IPS-11a (cell line): ENCODE data around the gene ROBO4.

Source experiments
- H3K4me3 ChIP-seq: one replicate; pipeline ENCODE4 v1.5.1; 2013; ENCODE audit warnings: low read depth, low read length, control low read depth

Gene ROBO4

DNA sequence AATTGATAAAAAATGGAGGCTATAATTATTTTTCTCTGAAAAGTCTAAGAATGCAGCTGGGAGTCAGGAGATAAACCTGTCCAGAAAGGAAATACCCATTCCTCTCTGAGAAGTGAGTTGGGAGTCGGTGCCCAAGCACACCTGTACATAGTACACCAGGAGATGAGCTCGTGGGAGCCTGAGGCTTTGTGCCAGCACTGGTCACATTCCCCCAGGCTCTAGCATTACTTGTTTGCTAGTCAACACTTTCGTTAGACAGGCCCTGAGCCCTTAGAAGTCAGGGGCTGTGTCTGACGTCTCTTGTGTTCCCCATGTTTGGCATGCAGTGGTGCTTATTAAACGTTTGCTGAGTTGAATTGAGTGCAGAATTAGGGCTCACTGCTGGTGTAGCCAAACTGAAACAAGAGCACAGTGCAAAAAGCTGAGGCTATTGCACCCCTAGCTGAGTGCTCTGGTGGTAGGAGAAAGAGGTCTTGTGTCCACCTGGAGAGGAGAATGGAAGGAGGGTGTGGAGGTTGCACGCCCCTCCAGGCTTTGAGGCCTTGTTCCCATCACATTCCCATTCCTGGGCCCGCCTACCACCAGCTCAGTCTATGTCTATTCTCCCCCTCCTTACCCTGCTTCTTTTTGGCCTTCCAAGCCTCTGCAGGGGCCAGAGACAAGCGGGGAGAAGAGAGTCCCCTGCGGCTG, 6.8 kb downstream of the ROBO4 start:
- no peak overlapping the region for H3K4me3 ChIP-seq

DNA sequence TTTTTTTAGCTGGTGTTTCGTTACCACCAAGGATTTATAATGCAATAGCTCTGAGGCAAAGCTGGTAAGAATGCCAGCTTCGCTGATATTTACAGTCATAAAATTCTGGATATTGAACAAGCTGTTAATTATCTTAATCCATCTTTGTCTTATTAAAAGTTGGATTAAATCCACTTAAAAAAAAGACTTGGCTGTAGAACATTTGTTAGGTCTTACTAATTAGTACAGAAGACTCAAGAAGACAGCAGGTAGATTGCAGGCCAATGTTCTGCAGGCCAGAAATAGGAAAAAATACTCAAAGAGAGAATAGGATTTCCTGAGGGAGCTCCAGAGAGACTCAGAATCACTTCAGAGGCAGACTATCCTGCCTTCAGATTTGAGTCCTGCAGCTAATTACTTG, 7.5 kb downstream of the ROBO4 start:
- no peak overlapping the region for H3K4me3 ChIP-seq

- no peak overlapping the region for H3K4me3 ChIP-seq
Measured at GRCh38 chr11:124889191-124890091, 8.2 kb downstream of the ROBO4 start.

GRCh38 chr11:124887667-124888013, 10.0 kb downstream of the ROBO4 start:
- H3K4me3 ChIP-seq: no peak overlapping the region

GRCh38 chr11:124886978-124887666, 10.5 kb downstream of the ROBO4 start:
- no peak overlapping the region for H3K4me3 ChIP-seq

DNA sequence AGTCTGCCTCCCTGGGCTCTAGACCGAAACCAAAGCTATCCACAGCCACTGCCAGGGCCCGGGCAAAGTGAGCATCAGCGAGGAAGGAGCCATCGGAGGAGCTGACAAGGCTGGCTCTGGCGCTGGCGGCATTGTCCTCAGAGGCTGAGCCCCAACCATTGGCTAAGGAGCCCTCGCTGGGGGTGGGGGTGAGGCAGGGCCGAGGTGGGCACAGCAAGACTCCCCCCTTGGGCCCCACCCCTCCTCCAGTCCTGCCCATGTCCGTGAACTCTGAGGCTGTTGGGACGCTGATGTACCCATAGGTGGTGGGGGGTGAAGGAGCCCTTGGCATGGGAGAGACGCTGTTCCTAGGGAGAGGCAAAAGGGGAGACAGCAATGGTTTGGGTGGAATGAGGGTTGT, 11.2 kb downstream of the ROBO4 start:
- H3K4me3 ChIP-seq: no peak overlapping the region

DNA sequence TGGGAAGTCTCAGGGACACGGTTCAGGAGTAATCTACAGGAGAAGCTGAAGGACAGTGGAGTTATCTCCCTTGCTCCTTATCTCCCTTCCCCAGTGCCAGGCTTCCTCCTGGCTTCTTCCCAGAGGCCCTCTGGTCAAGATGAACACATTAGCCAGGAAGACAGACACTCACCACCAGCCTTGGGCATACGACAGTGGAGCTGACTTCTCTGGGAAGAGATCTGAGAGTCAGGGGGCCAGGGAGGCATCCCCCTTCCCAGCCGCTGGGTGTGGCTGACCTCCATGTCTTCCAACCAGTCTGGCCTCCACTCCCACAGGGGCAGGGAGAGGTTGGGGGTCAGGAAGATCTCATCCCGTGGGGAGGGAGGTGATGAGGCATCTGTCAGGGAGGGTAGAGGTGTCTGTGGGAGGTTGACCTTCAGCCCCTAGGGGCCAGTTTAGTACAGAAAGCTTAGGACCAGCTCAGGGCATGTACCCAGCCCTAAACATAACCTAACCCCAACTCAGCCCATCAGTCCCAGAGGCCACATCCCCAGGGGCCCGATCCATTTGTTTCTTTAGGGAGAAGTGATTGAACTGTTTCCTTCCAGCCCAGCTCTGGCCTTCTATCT, 12.7 kb downstream of the ROBO4 start:
- no peak overlapping the region for H3K4me3 ChIP-seq

GRCh38 chr11:124884340-124884739, 13.3 kb downstream of the ROBO4 start:
- no peak overlapping the region for H3K4me3 ChIP-seq

GRCh38 chr11:124882339-124883071, 15.2 kb downstream of the ROBO4 start:
- no peak overlapping the region for H3K4me3 ChIP-seq

- no peak overlapping the region for H3K4me3 ChIP-seq
Measured at GRCh38 chr11:124880958-124881357, 16.7 kb downstream of the ROBO4 start.

DNA sequence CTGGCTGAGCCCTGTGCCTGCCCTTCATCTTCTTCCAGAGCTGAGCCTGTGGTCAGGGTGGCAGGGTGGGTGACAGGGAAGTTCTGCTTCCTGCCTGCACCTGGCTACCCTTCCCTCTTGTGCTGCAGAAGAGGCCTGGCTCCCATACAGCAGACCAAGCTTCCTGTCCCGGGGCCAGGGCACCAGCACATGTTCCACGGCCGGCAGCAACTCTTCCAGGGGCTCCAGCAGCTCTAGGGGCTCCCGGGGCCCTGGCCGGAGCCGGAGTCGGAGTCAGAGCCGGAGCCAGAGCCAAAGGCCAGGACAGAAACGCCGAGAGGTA, 17.4 kb downstream of the ROBO4 start:
- H3K4me3 ChIP-seq: no peak overlapping the region

DNA sequence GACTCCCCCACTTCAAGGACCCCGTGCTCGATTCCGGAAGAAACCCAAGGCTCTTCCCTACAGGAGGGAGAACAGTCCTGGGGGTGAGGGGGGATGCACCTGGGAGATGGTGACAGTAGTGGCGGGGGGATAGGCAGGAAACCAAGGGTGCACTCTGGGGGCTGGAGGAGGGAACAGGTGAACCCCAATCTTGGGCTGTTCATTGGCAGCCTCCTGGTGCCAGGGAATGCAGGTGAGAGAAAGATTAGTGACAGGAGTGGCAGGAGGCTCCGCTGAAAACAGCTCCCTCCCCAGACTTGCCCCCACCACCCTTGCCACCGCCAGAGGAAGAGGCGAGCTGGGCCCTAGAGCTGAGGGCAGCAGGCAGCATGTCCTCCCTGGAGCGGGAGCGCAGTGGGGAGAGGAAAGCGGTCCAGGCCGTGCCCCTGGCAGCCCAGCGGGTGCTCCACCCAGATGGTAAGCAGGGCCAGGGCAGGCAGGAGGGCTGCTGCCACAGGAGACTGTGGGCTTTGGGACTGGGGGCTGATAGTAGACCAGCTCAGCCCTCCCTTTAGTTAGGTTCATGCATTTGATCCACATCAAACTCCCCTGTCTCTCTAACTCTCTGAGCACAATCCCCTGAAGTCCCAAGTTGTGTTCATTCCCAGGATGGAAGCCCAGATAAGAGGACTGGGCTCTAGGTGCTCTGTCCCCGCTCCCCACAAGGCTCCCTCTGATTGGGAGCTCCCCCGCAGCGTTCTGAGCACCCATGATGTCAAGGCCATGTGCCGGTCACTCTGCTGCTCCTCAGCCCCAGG, 18.0 kb downstream of the ROBO4 start:
- H3K4me3 ChIP-seq: no peak overlapping the region

GRCh38 chr11:124878759-124879492, 18.7 kb downstream of the ROBO4 start:
- H3K4me3 ChIP-seq: no peak overlapping the region

DNA sequence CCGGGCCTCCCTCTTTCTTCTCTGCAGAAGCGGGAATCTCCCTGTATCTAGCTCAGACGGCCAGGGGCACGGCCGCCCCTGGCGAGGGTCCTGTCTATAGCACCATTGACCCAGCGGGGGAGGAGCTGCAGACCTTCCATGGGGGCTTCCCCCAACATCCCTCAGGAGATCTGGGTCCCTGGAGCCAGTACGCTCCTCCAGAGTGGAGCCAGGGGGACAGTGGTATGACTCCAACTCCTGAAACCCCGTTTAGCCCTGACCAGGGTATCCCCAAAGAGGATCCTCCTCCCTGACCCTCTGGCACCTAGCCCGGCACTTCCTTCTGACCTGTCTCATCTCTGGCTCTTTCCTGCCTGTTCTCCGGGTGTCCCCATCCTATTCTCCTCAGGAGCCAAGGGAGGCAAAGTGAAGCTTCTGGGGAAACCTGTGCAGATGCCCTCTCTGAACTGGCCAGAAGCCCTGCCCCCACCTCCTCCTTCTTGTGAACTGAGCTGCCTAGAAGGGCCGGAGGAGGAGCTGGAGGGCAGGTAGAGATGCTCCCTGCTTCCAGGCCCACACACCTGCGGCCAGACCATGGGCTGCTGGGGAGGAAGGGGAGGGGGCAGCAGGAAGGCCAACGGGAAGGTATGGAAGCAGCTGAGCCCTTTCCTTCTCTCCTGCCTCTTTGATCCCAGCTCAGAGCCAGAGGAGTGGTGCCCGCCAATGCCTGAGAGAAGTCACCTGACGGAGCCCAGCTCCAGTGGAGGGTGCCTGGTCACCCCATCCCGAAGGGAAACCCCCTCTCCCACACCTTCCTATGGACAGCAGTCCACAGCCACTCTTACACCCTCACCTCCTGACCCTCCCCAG, 19.5 kb downstream of the ROBO4 start:
- no peak overlapping the region for H3K4me3 ChIP-seq

DNA sequence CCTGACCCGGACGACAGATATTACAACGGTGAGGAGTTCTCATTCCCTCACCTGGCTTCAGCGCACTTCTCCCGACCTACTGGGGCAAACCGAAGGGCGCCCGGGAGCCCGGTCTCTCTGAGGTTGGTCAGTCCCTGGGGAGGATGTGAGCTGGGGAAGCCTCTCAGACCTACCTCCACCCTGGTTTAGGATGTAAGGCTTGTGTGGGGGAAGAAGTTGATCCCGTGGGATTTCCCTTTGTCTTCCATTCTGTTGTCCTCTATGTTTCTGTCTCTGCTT, 20.1 kb downstream of the ROBO4 start:
- H3K4me3 ChIP-seq: no peak overlapping the region

GRCh38 chr11:124876818-124877630, 20.6 kb downstream of the ROBO4 start:
- H3K4me3 ChIP-seq: peak overlapping the region; percentile 66

- peak overlapping the region; percentile 66 for H3K4me3 ChIP-seq
Measured at GRCh38 chr11:124875943-124876817, 21.5 kb downstream of the ROBO4 start.
